SJCRH30 (cell line): ENCODE measurements around the gene GMPR2. TPM values are rescaled to one million over a fixed set of nuclear protein-coding genes. Genes with fewer than 3 reads are reported as not detected.
A peak's percentile ranks its signal among the peaks of the same experiment; 100 is the strongest.
"Not testable (repeated sequence)": the region's sequence is repeated elsewhere in the genome, so short reads cannot be mapped to it uniquely, and the experiment has no call there.

ENCODE experiments used
- DNase-seq, 2 experiments: peaks; one replicate each; pipeline ENCODE4 v3.0.0-alpha.2; 2015 to 2020
- H3K27ac ChIP-seq: fragments of 250-450 bp; sonication (Bioruptor Pico); 2 replicates; pipeline ENCODE4 v1.5.1; 2020; ENCODE audit warnings: mild to moderate bottlenecking, moderate library complexity
- H3K27me3 ChIP-seq: fragments of 250-450 bp; sonication (Bioruptor Pico); 2 replicates; pipeline ENCODE4 v1.5.1; 2020; ENCODE audit warnings: mild to moderate bottlenecking, moderate library complexity
- H3K36me3 ChIP-seq: fragments of 250-450 bp; sonication (Bioruptor Pico); 2 replicates; pipeline ENCODE4 v1.5.1; 2020; ENCODE audit warnings: mild to moderate bottlenecking, moderate library complexity
- H3K4me1 ChIP-seq: fragments of 250-450 bp; sonication (Bioruptor Pico); 2 replicates; pipeline ENCODE4 v1.5.1; 2020; ENCODE audit warnings: mild to moderate bottlenecking, moderate library complexity
- H3K4me3 ChIP-seq: fragments of 250-450 bp; sonication (Bioruptor Pico); 2 replicates; pipeline ENCODE4 v1.5.1; 2020; ENCODE audit warnings: mild to moderate bottlenecking, moderate library complexity
- H3K9me3 ChIP-seq: fragments of 250-450 bp; sonication (Bioruptor Pico); replicated peaks from 2 replicates; pipeline ENCODE4 v1.5.1; 2020; ENCODE audit warnings: mild to moderate bottlenecking, moderate library complexity
- total RNA-seq: library from RNA; depleted of rRNA; stranded (reverse); fragments of >200 nt; shearing (Covaris generic); gene quantifications from 2 replicates; pipeline ENCODE4 v1.2.3, GENCODE V29; 2014

Gene GMPR2
- total RNA-seq, 1 experiment from 2014 or later = 54.1 TPM

DNA sequence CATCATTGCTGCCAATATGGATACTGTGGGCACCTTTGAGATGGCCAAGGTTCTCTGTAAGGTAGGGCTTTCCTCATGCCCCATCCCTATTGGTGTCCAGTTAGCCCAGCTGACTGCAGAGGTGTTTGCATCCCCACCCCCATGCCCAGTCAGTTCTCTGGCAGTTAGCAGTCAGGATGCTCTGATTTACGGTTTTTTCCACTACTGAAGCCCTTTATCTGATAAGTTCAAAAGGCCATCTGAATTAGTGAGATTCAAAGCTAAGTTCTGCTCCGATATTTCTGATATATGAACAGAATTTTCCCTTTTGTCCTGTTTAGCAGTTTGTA is 773 bp downstream of the GMPR2 start:
- Histone ChIP-seq H3K4me3 (peak overlapping the region; percentile 86), H3K36me3 (peaks cover 17% of the 10 kb centered on the region), H3K4me1 (peaks cover 3% of the 10 kb centered on the region; the same call in 1 of the 2 replicates), H3K27me3 (no peaks in the 10 kb centered on the region), H3K27ac (no peak overlapping the region), H3K9me3 (no peaks in the 10 kb centered on the region)
- no peak for DNase-seq

DNA sequence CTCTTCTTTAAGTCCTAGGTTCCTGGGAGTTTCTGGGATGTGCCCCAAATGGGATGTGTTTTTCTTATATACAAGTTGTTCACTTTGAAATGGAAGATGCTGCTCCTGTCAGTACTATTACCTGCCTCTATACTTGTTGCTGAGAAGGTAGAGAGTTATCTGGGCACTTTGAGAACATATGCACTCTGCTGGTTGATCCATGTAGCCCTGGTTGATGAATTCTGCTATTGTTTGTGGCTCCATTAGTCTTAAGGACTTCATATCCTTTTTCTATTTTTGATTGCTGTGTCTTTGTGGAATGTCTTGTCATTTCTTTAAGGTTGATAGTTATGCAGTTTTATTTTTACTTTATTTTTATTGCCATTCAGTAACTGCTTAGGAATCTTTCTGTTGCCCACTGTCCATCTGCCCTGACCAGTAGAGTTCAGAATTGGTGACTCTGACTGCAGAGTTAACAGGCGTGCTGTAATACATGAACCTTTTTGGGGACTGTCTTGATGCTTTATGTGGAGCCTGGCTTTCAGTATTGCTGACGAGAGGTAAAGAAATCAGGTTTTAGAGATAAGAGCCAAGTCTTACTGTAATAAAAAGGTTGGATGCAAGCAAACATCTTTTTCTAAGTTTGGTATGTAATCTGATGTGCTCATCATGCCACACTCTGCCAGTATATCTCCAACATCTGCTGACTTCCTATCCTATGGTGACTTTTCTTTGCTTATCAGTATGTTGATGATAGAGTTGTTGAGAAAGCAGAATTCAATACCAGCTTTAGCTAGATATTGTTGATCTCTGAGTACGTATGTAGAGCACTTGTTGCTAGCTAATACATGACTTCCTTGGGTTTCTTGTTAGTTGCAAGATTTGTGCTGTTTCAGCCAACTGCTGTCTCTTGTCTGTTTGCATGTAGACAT is 1.6 kb downstream of the GMPR2 start:
- no peak overlapping the region for H3K4me3 ChIP-seq
- H3K27ac ChIP-seq = no peak overlapping the region
- peaks cover 22% of the 10 kb centered on the region for H3K36me3 ChIP-seq
- H3K4me1 ChIP-seq = peaks cover 3% of the 10 kb centered on the region; the same call in 1 of the 2 replicates
- H3K9me3 ChIP-seq = no peaks in the 10 kb centered on the region
- no peaks in the 10 kb centered on the region for H3K27me3 ChIP-seq
- no peak for DNase-seq

DNA sequence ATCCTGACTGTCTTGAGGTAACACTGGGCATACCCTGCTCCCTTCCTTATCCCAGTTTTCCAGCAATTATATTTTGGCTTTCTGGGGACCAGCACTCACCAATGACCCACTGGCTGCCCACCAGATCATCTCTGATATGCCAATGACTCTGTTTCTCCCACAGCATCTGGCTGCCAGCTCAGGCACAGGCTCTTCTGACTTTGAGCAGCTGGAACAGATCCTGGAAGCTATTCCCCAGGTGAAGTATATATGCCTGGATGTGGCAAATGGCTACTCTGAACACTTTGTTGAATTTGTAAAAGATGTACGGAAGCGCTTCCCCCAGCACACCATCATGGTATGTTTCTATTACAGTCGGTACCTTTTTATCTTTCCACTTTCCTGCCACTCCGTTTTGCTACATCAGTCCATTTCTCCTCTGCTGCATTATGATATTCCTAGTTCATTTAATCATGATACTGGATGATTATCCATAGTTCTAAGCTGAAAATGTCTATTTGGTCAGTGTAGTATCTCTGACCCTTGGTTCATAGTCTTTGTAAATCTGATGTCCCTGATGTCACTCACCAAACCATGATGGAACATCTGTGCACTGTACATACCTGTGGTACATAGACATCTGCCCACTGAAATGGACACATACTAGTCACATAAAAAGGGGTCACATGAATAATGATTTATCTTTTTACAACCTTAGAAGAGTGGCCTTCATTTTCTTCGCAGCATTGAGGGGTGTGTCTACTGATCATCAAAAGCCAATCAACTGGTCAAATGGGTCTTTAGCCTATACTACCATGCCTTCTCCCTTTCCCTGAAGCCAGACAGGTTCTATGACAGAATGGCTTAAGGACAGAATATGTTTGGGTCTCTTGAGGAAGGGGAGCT is 3.3 kb downstream of the GMPR2 start:
- Histone ChIP-seq H3K27me3 (no peaks in the 10 kb centered on the region), H3K36me3 (peaks cover 24% of the 10 kb centered on the region), H3K9me3 (no peaks in the 10 kb centered on the region), H3K27ac (no peak overlapping the region), H3K4me1 (peaks cover 3% of the 10 kb centered on the region; the same call in 1 of the 2 replicates), H3K4me3 (no peak overlapping the region)
- no peak for DNase-seq

- Histone ChIP-seq H3K36me3 (peaks cover 24% of the 10 kb centered on the region), H3K4me3 (no peak overlapping the region), H3K27ac (no peak overlapping the region), H3K9me3 (no peaks in the 10 kb centered on the region), H3K27me3 (no peaks in the 10 kb centered on the region), H3K4me1 (peaks cover 3% of the 10 kb centered on the region; the same call in 1 of the 2 replicates)
- no peak for DNase-seq
Observed at GRCh38 chr14:24236689-24237462, 4.1 kb downstream of the GMPR2 start.

GRCh38 chr14:24237463-24237955 is 4.8 kb downstream of the GMPR2 start:
- H3K36me3 ChIP-seq = peaks cover 24% of the 10 kb centered on the region
- H3K4me3 ChIP-seq = no peak overlapping the region
- no peak overlapping the region for H3K27ac ChIP-seq
- DNase-seq = no peak
- peaks cover 3% of the 10 kb centered on the region; the same call in 1 of the 2 replicates for H3K4me1 ChIP-seq
- no peaks in the 10 kb centered on the region for H3K9me3 ChIP-seq
- no peaks in the 10 kb centered on the region for H3K27me3 ChIP-seq

DNA sequence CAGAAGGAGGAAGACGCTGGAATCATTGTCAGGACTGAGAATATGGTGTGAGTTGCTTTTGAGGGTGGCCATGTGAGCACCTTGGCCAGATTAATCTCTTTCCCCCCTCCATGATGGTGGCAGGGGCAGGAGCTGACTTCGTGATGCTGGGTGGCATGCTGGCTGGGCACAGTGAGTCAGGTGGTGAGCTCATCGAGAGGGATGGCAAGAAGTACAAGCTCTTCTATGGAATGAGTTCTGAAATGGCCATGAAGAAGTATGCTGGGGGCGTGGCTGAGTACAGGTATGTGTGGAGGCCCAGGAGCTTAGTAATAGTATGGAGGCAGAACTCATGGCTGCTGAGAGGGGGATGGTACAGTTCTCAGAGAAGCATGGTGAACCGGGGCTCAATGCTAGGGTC is 5.4 kb downstream of the GMPR2 start:
- no peaks in the 10 kb centered on the region for H3K27me3 ChIP-seq
- DNase-seq = no peak
- no peak overlapping the region for H3K27ac ChIP-seq
- H3K9me3 ChIP-seq = no peaks in the 10 kb centered on the region
- H3K4me3 ChIP-seq = no peak overlapping the region
- H3K4me1 ChIP-seq = peaks cover 3% of the 10 kb centered on the region; the same call in 1 of the 2 replicates
- H3K36me3 ChIP-seq = peaks cover 24% of the 10 kb centered on the region

GRCh38 chr14:24238527-24239037 is 5.9 kb downstream of the GMPR2 start:
- H3K36me3 ChIP-seq = peaks cover 24% of the 10 kb centered on the region
- no peak overlapping the region for H3K27ac ChIP-seq
- no peaks in the 10 kb centered on the region for H3K9me3 ChIP-seq
- no peaks in the 10 kb centered on the region; the same call in 1 of the 2 replicates for H3K4me1 ChIP-seq
- no peak overlapping the region for H3K4me3 ChIP-seq
- DNase-seq = no peak
- H3K27me3 ChIP-seq = no peaks in the 10 kb centered on the region

- Histone ChIP-seq H3K9me3 (no peaks in the 10 kb centered on the region), H3K4me3 (no peak overlapping the region), H3K27ac (no peak overlapping the region), H3K27me3 (no peaks in the 10 kb centered on the region), H3K4me1 (no peaks in the 10 kb centered on the region), H3K36me3 (peaks cover 24% of the 10 kb centered on the region)
- no peak for DNase-seq
Observed at GRCh38 chr14:24240110-24240918, 7.6 kb downstream of the GMPR2 start.

DNA sequence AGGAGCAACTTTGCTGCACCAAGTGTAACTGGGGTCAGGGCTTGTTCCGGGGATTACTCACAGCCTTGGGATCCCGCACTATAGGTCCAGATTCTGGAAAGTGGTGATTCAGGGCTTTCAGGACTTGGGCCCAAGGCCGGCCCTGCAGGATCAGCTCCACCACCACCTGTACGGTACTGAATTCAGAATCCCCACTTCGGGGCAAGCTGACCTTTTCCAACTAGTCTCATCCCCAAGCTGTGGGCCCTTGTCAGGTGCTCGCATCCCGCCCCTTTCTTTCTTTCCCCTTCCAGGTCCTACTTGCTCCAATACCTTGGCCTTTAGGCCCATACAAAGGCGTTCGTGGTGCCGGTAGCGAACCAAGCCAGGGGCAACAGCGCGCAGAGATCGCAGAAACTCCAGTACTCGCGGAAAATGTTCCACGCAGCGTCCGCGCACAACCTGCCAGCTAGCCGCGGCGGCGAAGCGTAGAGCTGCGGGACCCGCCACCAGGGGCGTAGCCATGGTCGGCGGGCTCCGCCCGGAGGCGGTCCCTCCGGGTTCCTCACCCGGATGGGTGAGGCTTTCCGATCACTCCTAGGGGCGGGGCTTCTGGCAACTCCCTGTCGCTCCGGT is 9.2 kb downstream of the GMPR2 start:
- no peaks in the 10 kb centered on the region for H3K27me3 ChIP-seq
- H3K36me3 ChIP-seq = peaks cover 12% of the 10 kb centered on the region
- peak; percentile 96 for DNase-seq
- H3K27ac ChIP-seq = peak overlapping the region; percentile 89
- no peaks in the 10 kb centered on the region for H3K9me3 ChIP-seq
- peak overlapping the region; percentile 68 for H3K4me3 ChIP-seq
- H3K4me1 ChIP-seq = no peaks in the 10 kb centered on the region

GRCh38 chr14:24243336-24243836 is 10.7 kb downstream of the GMPR2 start:
- no peak for DNase-seq
- H3K36me3 ChIP-seq = peaks cover 7% of the 10 kb centered on the region; the same call in 1 of the 2 replicates
- H3K4me3 ChIP-seq = peak overlapping the region; percentile 68
- H3K4me1 ChIP-seq = no peaks in the 10 kb centered on the region
- no peaks in the 10 kb centered on the region for H3K9me3 ChIP-seq
- no peaks in the 10 kb centered on the region for H3K27me3 ChIP-seq
- H3K27ac ChIP-seq = no peak overlapping the region; the same call in 1 of the 2 replicates

GRCh38 chr14:24245350-24245749 is 12.6 kb downstream of the GMPR2 start:
- not testable (repeated sequence) for DNase-seq, H3K9me3 ChIP-seq, H3K4me3 ChIP-seq, H3K36me3 ChIP-seq, H3K27ac ChIP-seq, H3K4me1 ChIP-seq, H3K27me3 ChIP-seq

- no peak overlapping the region for H3K4me3 ChIP-seq
- H3K27ac ChIP-seq = no peak overlapping the region
- H3K9me3 ChIP-seq = no peaks in the 10 kb centered on the region
- no peak for DNase-seq
- peaks cover 4% of the 10 kb centered on the region; the same call in 1 of the 2 replicates for H3K27me3 ChIP-seq
- H3K4me1 ChIP-seq = no peaks in the 10 kb centered on the region
- H3K36me3 ChIP-seq = no peaks in the 10 kb centered on the region
Observed at GRCh38 chr14:24246765-24247212, 14.1 kb downstream of the GMPR2 start.

DNA sequence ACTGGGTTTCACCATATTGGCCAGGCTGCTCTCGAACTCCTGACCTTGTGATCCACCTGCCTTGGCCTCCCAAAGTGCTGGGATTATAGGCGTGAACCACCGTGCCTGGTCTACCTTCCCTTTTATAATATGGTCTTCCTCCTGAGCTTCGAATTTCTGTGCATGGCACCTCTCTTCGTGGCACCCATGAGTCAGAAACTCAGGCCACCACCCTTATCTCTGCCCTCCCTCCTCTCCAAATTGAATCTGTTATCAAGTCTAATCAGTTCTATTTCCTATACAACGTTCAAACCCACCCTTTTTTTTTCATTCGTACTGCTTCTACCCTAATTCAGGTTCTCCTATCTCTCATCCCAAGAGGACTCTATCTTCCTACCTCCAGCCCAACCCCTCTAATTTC is 14.7 kb downstream of the GMPR2 start:
- DNase-seq = no peak
- Histone ChIP-seq H3K27ac (no peak overlapping the region), H3K27me3 (peaks cover 4% of the 10 kb centered on the region; the same call in 1 of the 2 replicates), H3K4me1 (no peaks in the 10 kb centered on the region), H3K36me3 (no peaks in the 10 kb centered on the region), H3K4me3 (no peak overlapping the region), H3K9me3 (no peaks in the 10 kb centered on the region)
